HG03060 (cell line): ENCODE results near the gene REST.
"Not testable (repeated sequence)": the region's sequence is repeated elsewhere in the genome, so short reads cannot be mapped to it uniquely, and the experiment has no call there.

Experiments
- ATAC-seq: cut with Tn5 transposase; IDR thresholded peaks from one replicate; pipeline ENCODE4 v1.9.1; 2021; ENCODE audit warnings: low read depth, moderate number of reproducible peaks; ENCODE audit not compliant: unreplicated experiment

The REST gene

GRCh38 chr4:56909086-56909894 lies 1.6 kb downstream of the REST start:
- ATAC-seq = peak; percentile 26

- ATAC-seq = no peak
These were observed 2.7 kb downstream of the REST start for GRCh38 chr4:56910172-56910967.

- ATAC-seq = no peak
These were observed 6.6 kb downstream of the REST start for GRCh38 chr4:56914336-56914735.

- ATAC-seq = not testable (repeated sequence)
These were observed 7.3 kb downstream of the REST start for GRCh38 chr4:56914977-56915376.

- ATAC-seq = no peak
These were observed 19.5 kb downstream of the REST start for GRCh38 chr4:56927196-56927595.

GRCh38 chr4:56930638-56931037 lies 22.9 kb downstream of the REST start:
- ATAC-seq = no peak

GRCh38 chr4:56931924-56932323 lies 24.2 kb downstream of the REST start:
- ATAC-seq = no peak

- ATAC-seq = no peak
These were observed 29.6 kb downstream of the REST start for GRCh38 chr4:56937262-56937661.

- not testable (repeated sequence) for ATAC-seq
These were observed 32.1 kb downstream of the REST start for GRCh38 chr4:56939826-56940225.

- ATAC-seq = no peak
These were observed 32.7 kb downstream of the REST start for GRCh38 chr4:56940403-56940802.

GRCh38 chr4:56940971-56941370 lies 33.3 kb downstream of the REST start:
- no peak for ATAC-seq

GRCh38 chr4:56941403-56941802 lies 33.7 kb downstream of the REST start:
- no peak for ATAC-seq

- no peak for ATAC-seq
These were observed 46.2 kb downstream of the REST start for GRCh38 chr4:56953680-56954520.

- no peak for ATAC-seq
These were observed 50.4 kb downstream of the REST start for GRCh38 chr4:56958111-56958517.

- ATAC-seq = no peak
These were observed 51.4 kb downstream of the REST start for GRCh38 chr4:56959100-56959499.

GRCh38 chr4:56961107-56961500 lies 53.4 kb downstream of the REST start:
- no peak for ATAC-seq

- ATAC-seq = no peak
These were observed 63.7 kb downstream of the REST start for GRCh38 chr4:56971383-56971782.

GRCh38 chr4:56972389-56972788 lies 64.7 kb downstream of the REST start:
- no peak for ATAC-seq

- ATAC-seq = no peak
These were observed 65.1 kb downstream of the REST start for GRCh38 chr4:56972809-56973208.

- ATAC-seq = no peak
These were observed 65.6 kb downstream of the REST start for GRCh38 chr4:56973336-56973735.

GRCh38 chr4:56976283-56976836 lies 68.7 kb downstream of the REST start:
- ATAC-seq = no peak
